ENCODE measurements around the gene STXBP6.

Gene STXBP6

GRCh38 chr14:24868389-24868788, 181.6 kb downstream of the STXBP6 start:
- no peak for TF ChIP-seq CTCF (IDR thresholded peaks at IDR 0.05; ENCODE audit: borderline replicate concordance, insufficient read depth, low read depth, low read length)
- no peak overlapping the region for H3K4me3 ChIP-seq (ENCODE audit: low read depth, low read length)

- no peak overlapping the region for H3K4me3 ChIP-seq (ENCODE audit: low read depth, low read length)
- no peak for TF ChIP-seq CTCF (IDR thresholded peaks at IDR 0.05; ENCODE audit: borderline replicate concordance, insufficient read depth, low read depth, low read length)
These were observed 183.8 kb downstream of the STXBP6 start for GRCh38 chr14:24866067-24866639.

- TF ChIP-seq CTCF (IDR thresholded peaks at IDR 0.05; ENCODE audit: borderline replicate concordance, insufficient read depth, low read depth, low read length): no peak
- no peak overlapping the region for H3K4me3 ChIP-seq (ENCODE audit: low read depth, low read length)
These were observed 185.8 kb downstream of the STXBP6 start for GRCh38 chr14:24863968-24864684.

- TF ChIP-seq CTCF (IDR thresholded peaks at IDR 0.05; ENCODE audit: borderline replicate concordance, insufficient read depth, low read depth, low read length): no peak
- H3K4me3 ChIP-seq (ENCODE audit: low read depth, low read length): no peak overlapping the region
These were observed 188.8 kb downstream of the STXBP6 start for GRCh38 chr14:24861083-24861630.

- TF ChIP-seq CTCF (IDR thresholded peaks at IDR 0.05; ENCODE audit: borderline replicate concordance, insufficient read depth, low read depth, low read length): no peak
- no peak overlapping the region for H3K4me3 ChIP-seq (ENCODE audit: low read depth, low read length)
These were observed 190.4 kb downstream of the STXBP6 start for GRCh38 chr14:24859559-24859958.

- H3K4me3 ChIP-seq (ENCODE audit: low read depth, low read length): no peak overlapping the region
- TF ChIP-seq CTCF (IDR thresholded peaks at IDR 0.05; ENCODE audit: borderline replicate concordance, insufficient read depth, low read depth, low read length): no peak
These were observed 191.3 kb downstream of the STXBP6 start for GRCh38 chr14:24858684-24859083.

GRCh38 chr14:24858052-24858451, 191.9 kb downstream of the STXBP6 start:
- no peak for TF ChIP-seq CTCF (IDR thresholded peaks at IDR 0.05; ENCODE audit: borderline replicate concordance, insufficient read depth, low read depth, low read length)
- H3K4me3 ChIP-seq (ENCODE audit: low read depth, low read length): no peak overlapping the region

Measured in GM12875 (cell line).